PC-9 (cell line): ENCODE results near the gene EXOSC7. TPM values are rescaled to one million over a fixed set of nuclear protein-coding genes. Genes with fewer than 3 reads are reported as not detected.

Source experiments
- BruUV-seq: library from RNA; stranded (reverse); fragments of 400-500 nt; replicated peaks from 2 replicates; lab custom pipeline; 2021; lab: Mats Ljungman, UMichigan
- CTCF ChIA-PET: fragments of 300-600 bp; sonication (Branson Sonifier 250); formaldehyde crosslinking; loops from one replicate; lab custom pipeline; 2022; ENCODE audit warnings: antibody characterized with exemption; lab: Charles Lee
- POLR2A ChIA-PET: fragments of 300-600 bp; sonication (Branson Sonifier 250); formaldehyde crosslinking; loops from one replicate; lab custom pipeline; 2022; ENCODE audit warnings: antibody characterized with exemption; ENCODE audit not compliant: unreplicated experiment; lab: Charles Lee
- DNase-seq, 2 experiments: peaks; one replicate each; pipeline versions ENCODE4 v3.0.0 to v3.0.0-alpha.2; 2015 to 2022; ENCODE audit warnings: mixed read lengths in 1 of 2
- H2AFZ ChIP-seq: fragments of 200-600 bp; sonication (generic); 2 replicates; pipeline ENCODE4 v1.8.1; 2017; ENCODE audit warnings: antibody characterized with exemption
- H3F3A ChIP-seq: fragments of 200-600 bp; sonication (generic); 2 replicates; pipeline ENCODE4 v1.8.1; 2017; ENCODE audit warnings: antibody characterized with exemption, mild to moderate bottlenecking, low read depth; ENCODE audit not compliant: insufficient read depth
- H3K27ac ChIP-seq: fragments of 200-600 bp; sonication (generic); 2 replicates; pipeline ENCODE4 v1.6.1; 2016; ENCODE audit warnings: mixed run types
- H3K27me3 ChIP-seq: fragments of 200-600 bp; sonication (generic); 2 replicates; pipeline ENCODE4 v1.6.1; 2016; ENCODE audit warnings: low read depth, mixed run types; ENCODE audit not compliant: insufficient read depth
- H3K36me3 ChIP-seq: fragments of 200-600 bp; sonication (generic); 2 replicates; pipeline ENCODE4 v1.6.1; 2016; ENCODE audit warnings: low read depth, mixed run types
- H3K4me1 ChIP-seq: fragments of 200-600 bp; sonication (generic); replicated peaks from 2 replicates; pipeline ENCODE4 v1.6.1; 2016; ENCODE audit warnings: mixed run types; ENCODE audit not compliant: insufficient read depth
- H3K4me2 ChIP-seq: fragments of 200-600 bp; sonication (generic); 2 replicates; pipeline ENCODE4 v1.6.1; 2017; ENCODE audit warnings: mixed run types
- H3K4me3 ChIP-seq: fragments of 200-600 bp; sonication (generic); 2 replicates; pipeline ENCODE4 v1.6.1; 2016; ENCODE audit warnings: mixed run types
- H3K79me2 ChIP-seq: fragments of 200-600 bp; sonication (generic); 2 replicates; pipeline ENCODE4 v1.6.1; 2017; ENCODE audit warnings: low read depth, mixed run types
- H3K9me2 ChIP-seq: fragments of 200-600 bp; sonication (generic); 2 replicates; pipeline ENCODE4 v1.8.1; 2017; ENCODE audit warnings: mild to moderate bottlenecking; ENCODE audit not compliant: insufficient read depth
- H3K9me3 ChIP-seq: fragments of 200-600 bp; sonication (generic); 2 replicates; pipeline ENCODE4 v1.8.1; 2016; ENCODE audit warnings: low read depth; ENCODE audit not compliant: insufficient read depth
- H4K20me1 ChIP-seq: fragments of 200-600 bp; sonication (generic); 2 replicates; pipeline ENCODE4 v1.8.1; 2017; ENCODE audit not compliant: insufficient read depth
- EZH2 ChIP-seq: fragments of 200-600 bp; sonication (generic); IDR thresholded peaks from 2 replicates; pipeline ENCODE4 v1.8.0; 2017; ENCODE audit warnings: antibody characterized with exemption, low read depth
- intact Hi-C: fragments of 100-400 bp; cut with micrococcal nuclease; formaldehyde crosslinking; loops from one replicate; pipeline ENCODE4 v1.10.0; 2022; ENCODE audit not compliant: unreplicated experiment
- total RNA-seq: library from RNA; stranded (reverse); gene quantifications from 2 replicates; pipeline ENCODE4 v1.2.3, GENCODE V29; 2021
- TF ChIP-seq, protein P1 (sequence below): fragments of 200-600 bp; sonication (generic); conservative IDR thresholded peaks from 2 replicates; pipeline ENCODE4 v1.6.1; 2017; ENCODE audit warnings: mixed run types, antibody characterized with exemption, mild to moderate bottlenecking, moderate library complexity

Gene EXOSC7
- total RNA-seq, 1 experiment from 2014 or later = 56.2 TPM

DNA sequence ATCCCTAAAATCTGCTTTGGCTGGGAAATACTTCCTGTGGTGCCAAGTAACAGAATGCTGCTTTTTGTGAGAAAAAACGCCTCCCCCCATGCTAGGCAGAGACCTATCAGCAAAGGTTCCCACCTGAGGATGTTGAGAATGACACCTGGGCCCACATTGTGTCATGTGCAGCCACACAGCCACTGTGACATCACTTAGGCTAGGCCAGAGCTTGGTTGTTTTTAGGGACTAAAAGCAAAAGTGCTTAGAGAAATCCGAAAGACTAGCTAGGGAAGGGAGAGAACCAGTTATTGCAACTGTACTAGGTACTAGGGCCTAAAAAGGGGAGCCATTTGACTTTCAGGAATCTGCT, 6.2 kb upstream of the EXOSC7 start:
- Histone ChIP-seq H2AFZ (no peak overlapping the region), H3K9me2 (no peaks in the 10 kb centered on the region), H3K4me2 (0 out of 2 replicates have a peak overlapping the region, but pooled peaks have one; percentile 14), H3F3A (peaks cover 53% of the 10 kb centered on the region), H4K20me1 (no peaks in the 10 kb centered on the region; the same call in 1 of the 2 replicates), H3K4me3 (no peak overlapping the region), H3K27ac (no peak overlapping the region), H3K79me2 (peaks cover 92% of the 10 kb centered on the region), H3K9me3 (no peaks in the 10 kb centered on the region), H3K36me3 (peaks cover 5% of the 10 kb centered on the region), H3K4me1 (peaks cover 90% of the 10 kb centered on the region), H3K27me3 (no peaks in the 10 kb centered on the region)
- BruUV-seq = no TSS peak
- DNase-seq = no peak
- TF ChIP-seq, protein P1, sequence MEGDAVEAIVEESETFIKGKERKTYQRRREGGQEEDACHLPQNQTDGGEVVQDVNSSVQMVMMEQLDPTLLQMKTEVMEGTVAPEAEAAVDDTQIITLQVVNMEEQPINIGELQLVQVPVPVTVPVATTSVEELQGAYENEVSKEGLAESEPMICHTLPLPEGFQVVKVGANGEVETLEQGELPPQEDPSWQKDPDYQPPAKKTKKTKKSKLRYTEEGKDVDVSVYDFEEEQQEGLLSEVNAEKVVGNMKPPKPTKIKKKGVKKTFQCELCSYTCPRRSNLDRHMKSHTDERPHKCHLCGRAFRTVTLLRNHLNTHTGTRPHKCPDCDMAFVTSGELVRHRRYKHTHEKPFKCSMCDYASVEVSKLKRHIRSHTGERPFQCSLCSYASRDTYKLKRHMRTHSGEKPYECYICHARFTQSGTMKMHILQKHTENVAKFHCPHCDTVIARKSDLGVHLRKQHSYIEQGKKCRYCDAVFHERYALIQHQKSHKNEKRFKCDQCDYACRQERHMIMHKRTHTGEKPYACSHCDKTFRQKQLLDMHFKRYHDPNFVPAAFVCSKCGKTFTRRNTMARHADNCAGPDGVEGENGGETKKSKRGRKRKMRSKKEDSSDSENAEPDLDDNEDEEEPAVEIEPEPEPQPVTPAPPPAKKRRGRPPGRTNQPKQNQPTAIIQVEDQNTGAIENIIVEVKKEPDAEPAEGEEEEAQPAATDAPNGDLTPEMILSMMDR = no peak
- no peak for TF ChIP-seq EZH2
- ChIA-PET CTCF (no interaction called here), POLR2A (no interaction called here)
- intact Hi-C loops = loop anchor here (5.0 kb wide), 1 partner anchor 83 kb away; no protein-coding TSS in a partner anchor

DNA sequence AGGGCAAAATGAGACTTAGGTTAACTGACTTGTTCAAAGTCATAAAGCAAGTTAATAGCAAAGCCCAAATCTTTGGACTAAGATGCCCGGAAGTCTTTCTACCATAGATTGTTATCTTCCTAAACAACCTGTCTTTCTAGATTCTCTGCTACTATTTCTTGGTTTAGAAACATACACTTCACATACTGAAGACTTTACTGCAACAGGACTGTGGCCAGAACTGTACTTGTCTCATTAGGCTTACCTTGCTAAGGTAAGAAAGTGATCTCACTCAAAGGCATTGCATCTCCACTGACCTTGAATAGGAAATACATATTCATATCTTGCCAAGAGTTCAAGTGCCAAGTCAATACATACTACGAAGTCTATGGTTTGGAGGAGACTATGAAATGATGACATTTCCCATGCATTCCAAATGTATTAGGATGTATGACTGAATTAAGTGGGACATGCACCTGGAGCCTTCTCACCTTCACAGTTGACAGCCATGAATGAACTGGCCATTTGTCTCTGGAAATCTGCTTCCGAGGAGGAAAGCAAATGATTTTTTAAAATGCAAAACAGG, 5.0 kb upstream of the EXOSC7 start:
- H3F3A ChIP-seq = peaks cover 50% of the 10 kb centered on the region
- no peaks in the 10 kb centered on the region for H3K9me3 ChIP-seq
- no peak overlapping the region for H2AFZ ChIP-seq
- CTCF ChIA-PET = no interaction called here
- H3K36me3 ChIP-seq = peaks cover 5% of the 10 kb centered on the region
- H3K27ac ChIP-seq = peak overlapping the region; percentile 38
- no peaks in the 10 kb centered on the region for H3K9me2 ChIP-seq
- BruUV-seq = no TSS peak
- H4K20me1 ChIP-seq = no peaks in the 10 kb centered on the region; the same call in 1 of the 2 replicates
- H3K4me1 ChIP-seq = peaks cover 78% of the 10 kb centered on the region
- intact Hi-C loops = no loop called here
- peaks cover 91% of the 10 kb centered on the region for H3K79me2 ChIP-seq
- peak overlapping the region; percentile 41 for H3K4me2 ChIP-seq
- TF ChIP-seq EZH2 = no peak
- TF ChIP-seq, protein P1 = no peak
- H3K4me3 ChIP-seq = no peak overlapping the region; the same call in 1 of the 2 replicates
- H3K27me3 ChIP-seq = no peaks in the 10 kb centered on the region
- peak in 1 of 2 experiments; percentile 81 for DNase-seq
- POLR2A ChIA-PET = no interaction called here

DNA sequence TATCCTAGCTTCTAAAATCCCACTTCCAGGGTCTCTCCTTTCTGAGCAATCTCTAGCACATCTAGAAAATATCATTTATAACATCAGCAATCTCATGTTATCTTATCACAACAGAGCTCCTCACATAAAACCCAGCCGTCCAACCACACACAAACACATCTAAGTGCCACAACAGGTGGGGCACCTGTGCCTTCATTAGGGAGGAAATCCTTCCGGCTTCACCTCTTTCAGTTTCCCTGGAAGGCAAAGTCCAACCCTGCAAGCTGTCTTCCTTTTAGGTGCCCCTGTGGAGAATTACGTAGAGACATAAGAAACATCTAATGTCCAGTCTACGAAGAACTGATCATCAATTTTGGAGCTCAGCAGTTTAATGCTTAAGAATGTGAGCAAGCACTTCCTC, 1.6 kb upstream of the EXOSC7 start:
- no peak overlapping the region; the same call in 1 of the 2 replicates for H3K27ac ChIP-seq
- H4K20me1 ChIP-seq = no peaks in the 10 kb centered on the region; the same call in 1 of the 2 replicates
- POLR2A ChIA-PET = interaction anchor here (0.7 to 0.8 kb wide), 4 partner anchors 16 to 212 kb away, joined by 3 to 9 read pairs (median 4); no protein-coding TSS in a partner anchor
- peaks cover 98% of the 10 kb centered on the region for H3K79me2 ChIP-seq
- H3K27me3 ChIP-seq = no peaks in the 10 kb centered on the region
- H3K9me3 ChIP-seq = no peaks in the 10 kb centered on the region
- peaks cover 11% of the 10 kb centered on the region for H3K36me3 ChIP-seq
- DNase-seq = no peak
- no peaks in the 10 kb centered on the region for H3K9me2 ChIP-seq
- H3K4me2 ChIP-seq = peak overlapping the region; percentile 94
- H3F3A ChIP-seq = peaks cover 17% of the 10 kb centered on the region; the same call in 1 of the 2 replicates
- H2AFZ ChIP-seq = no peak overlapping the region
- peaks cover 68% of the 10 kb centered on the region for H3K4me1 ChIP-seq
- BruUV-seq = no TSS peak
- CTCF ChIA-PET = no interaction called here
- intact Hi-C loops = no loop called here
- no peak for TF ChIP-seq EZH2
- TF ChIP-seq, protein P1 = no peak
- H3K4me3 ChIP-seq = peak overlapping the region; percentile 85
